Muscle layer of colon (tissue), 2 donors: ENCODE measurements around the gene HK1.

Experiments
- H3K27ac ChIP-seq: one replicate; pipeline ENCODE4 v1.7.0; 2013; ENCODE audit warnings: low read depth, mild to moderate bottlenecking, low read length, moderate library complexity
- H3K27me3 ChIP-seq, 2 donors: one replicate each; pipeline ENCODE4 v1.7.0; 2013; ENCODE audit warnings: low read length in 2 of 2, mild to moderate bottlenecking in 2 of 2; ENCODE audit not compliant: insufficient read depth in 2 of 2, control insufficient read depth in 1 of 2
- H3K36me3 ChIP-seq: one replicate; pipeline ENCODE4 v1.7.0; 2013; ENCODE audit warnings: mild to moderate bottlenecking, low read length; ENCODE audit not compliant: insufficient read depth
- H3K4me1 ChIP-seq: one replicate; pipeline ENCODE4 v1.7.0; 2013; ENCODE audit warnings: mild to moderate bottlenecking, low read length; ENCODE audit not compliant: insufficient read depth
- H3K4me3 ChIP-seq, 2 donors: one replicate each; pipeline ENCODE4 v1.7.0; 2013; ENCODE audit warnings: low read length in 2 of 2, low read depth in 1 of 2, mild to moderate bottlenecking in 1 of 2, moderate library complexity in 1 of 2
- H3K9ac ChIP-seq: one replicate; pipeline ENCODE4 v1.7.0; 2013; ENCODE audit warnings: low read length
- H3K9me3 ChIP-seq: one replicate; pipeline ENCODE4 v1.7.0; 2013; ENCODE audit warnings: mild to moderate bottlenecking, low read length
- donor health status: abdominal sarcoma.
- donor health status: Adenocarcinoma of cecum.

The HK1 gene

DNA sequence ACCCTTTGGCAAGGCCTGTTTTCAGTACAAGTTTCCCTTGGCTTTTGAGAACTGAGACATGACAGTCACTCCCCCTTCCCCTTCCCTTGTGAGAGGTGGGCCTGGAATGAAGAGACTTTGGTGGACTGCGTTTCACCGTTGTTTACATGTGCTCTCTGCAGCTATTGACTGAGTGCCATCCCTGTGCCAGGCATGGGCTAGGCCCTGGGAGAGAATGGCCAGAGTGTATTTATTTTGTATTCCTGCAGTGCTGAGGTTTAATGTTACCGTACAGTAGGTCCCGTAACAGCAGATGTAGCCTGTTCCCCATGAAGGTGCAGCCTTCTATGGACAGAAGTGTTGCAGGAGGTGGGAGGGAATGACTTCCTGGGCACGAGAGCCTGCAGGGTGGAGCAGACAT, 88.4 kb downstream of the HK1 start:
- peaks cover 54% of the 10 kb centered on the region for H3K36me3 ChIP-seq
- H3K9ac ChIP-seq, result no peak overlapping the region
- peaks cover 10% of the 10 kb centered on the region for H3K4me1 ChIP-seq
- H3K27ac ChIP-seq, result no peak overlapping the region
- no peaks in the 10 kb centered on the region for H3K9me3 ChIP-seq
- H3K4me3 ChIP-seq, result no peak overlapping the region
- no peaks in the 10 kb centered on the region for H3K27me3 ChIP-seq

DNA sequence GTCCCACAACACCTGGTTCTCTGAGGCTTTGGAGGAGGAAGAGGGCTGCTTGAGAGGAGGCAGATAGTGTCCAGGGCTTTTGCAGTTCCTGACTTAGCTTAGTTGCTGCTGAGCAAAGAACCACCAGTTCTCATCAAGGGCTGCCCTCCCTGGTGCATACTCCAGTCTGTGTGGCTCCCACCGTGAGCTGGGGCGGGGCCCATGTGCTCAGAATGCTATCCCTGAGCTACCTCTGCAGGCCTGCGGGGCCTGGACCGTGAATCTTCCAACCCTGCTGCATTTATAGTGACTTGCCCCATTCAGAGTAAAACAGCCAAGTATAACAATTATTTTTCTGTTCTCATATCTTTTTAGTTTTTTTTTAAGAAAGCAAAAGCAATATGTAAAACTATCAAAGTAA, 89.2 kb downstream of the HK1 start:
- no peaks in the 10 kb centered on the region for H3K27me3 ChIP-seq
- no peak overlapping the region for H3K27ac ChIP-seq
- no peak overlapping the region for H3K4me3 ChIP-seq
- H3K4me1 ChIP-seq, result peaks cover 8% of the 10 kb centered on the region
- H3K9me3 ChIP-seq, result no peaks in the 10 kb centered on the region
- H3K36me3 ChIP-seq, result peaks cover 54% of the 10 kb centered on the region
- H3K9ac ChIP-seq, result no peak overlapping the region

- peaks cover 24% of the 10 kb centered on the region for H3K36me3 ChIP-seq
- H3K4me3 ChIP-seq, result no peak overlapping the region
- no peak overlapping the region for H3K9ac ChIP-seq
- no peak overlapping the region for H3K27ac ChIP-seq
- peaks cover 18% of the 10 kb centered on the region for H3K4me1 ChIP-seq
- no peaks in the 10 kb centered on the region for H3K27me3 ChIP-seq
- H3K9me3 ChIP-seq, result no peaks in the 10 kb centered on the region
Observed at GRCh38 chr10:69372126-69372980, 94.1 kb downstream of the HK1 start.

DNA sequence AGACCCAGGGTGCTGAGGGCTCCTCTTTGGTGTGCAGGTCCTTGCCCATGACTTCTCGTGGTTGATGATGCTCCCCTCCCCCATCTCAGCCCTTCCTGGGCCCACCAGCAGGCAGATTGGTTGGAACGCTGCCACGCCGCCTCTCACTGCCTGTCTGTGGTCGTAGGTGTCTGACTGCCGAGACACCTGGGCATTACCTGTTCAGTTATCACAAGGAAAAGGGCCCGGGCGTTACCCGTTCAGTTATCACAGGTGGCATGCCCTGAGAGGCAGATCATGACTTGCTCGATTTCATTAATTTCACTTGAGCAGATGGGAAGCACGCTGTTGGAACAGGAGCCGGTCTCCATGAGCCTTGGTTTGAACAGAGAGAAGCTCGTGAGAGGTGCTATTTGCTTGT, 95.9 kb downstream of the HK1 start:
- no peaks in the 10 kb centered on the region for H3K27me3 ChIP-seq
- no peak overlapping the region for H3K27ac ChIP-seq
- H3K36me3 ChIP-seq, result peaks cover 20% of the 10 kb centered on the region
- no peak overlapping the region for H3K9ac ChIP-seq
- no peaks in the 10 kb centered on the region for H3K9me3 ChIP-seq
- H3K4me1 ChIP-seq, result peaks cover 26% of the 10 kb centered on the region
- no peak overlapping the region for H3K4me3 ChIP-seq

GRCh38 chr10:69374931-69375306, 96.6 kb downstream of the HK1 start:
- Histone ChIP-seq H3K27me3 (no peaks in the 10 kb centered on the region), H3K27ac (peak overlapping the region; percentile 59), H3K36me3 (peaks cover 20% of the 10 kb centered on the region), H3K9me3 (no peaks in the 10 kb centered on the region), H3K4me3 (peak overlapping the region in 1 of 2 donors; percentile 36), H3K4me1 (peaks cover 26% of the 10 kb centered on the region), H3K9ac (no peak overlapping the region)

DNA sequence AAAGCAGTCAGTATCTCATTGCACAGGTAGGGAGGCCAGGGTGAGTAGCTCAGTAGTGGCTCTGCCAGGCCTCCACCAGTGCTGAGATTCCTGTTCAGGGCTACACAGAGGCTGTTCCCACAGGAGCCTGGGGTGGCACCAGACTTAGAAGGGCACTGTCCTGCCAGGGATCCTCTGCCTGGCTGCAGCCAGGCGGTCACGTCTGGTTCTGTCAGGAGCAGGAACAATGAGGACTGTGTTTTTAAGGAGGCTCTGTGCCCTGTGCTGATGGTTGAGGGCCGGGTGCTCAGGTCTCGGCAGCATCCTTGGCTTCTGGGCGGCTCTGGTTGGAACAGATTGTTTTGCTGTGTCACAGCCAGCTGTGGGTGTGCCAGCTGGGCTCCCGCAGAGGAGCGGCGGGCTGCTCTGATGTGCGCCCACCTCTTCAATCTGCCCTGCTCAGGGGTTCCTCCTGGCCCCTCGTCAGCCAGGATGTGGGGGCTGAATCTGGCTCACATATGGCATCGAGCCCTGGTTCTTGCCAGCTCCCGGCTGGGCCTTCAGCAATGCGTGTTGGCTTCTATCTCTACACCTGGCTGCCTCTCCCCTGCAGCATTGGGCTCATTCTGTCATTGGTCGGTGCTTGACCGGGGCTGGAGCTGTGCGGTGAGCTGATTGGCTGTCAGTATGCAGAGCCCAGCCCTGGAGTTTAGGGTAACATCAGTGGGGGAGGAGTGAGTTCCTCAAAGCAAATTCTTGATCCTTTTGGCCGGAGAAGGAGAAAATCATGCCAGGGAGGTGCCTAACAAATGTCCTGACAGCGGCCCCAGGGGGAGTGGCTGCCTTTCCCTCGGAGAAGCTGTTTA, 97.2 kb downstream of the HK1 start:
- H3K27ac ChIP-seq, result peak overlapping the region; percentile 59
- H3K36me3 ChIP-seq, result peaks cover 20% of the 10 kb centered on the region
- H3K9ac ChIP-seq, result no peak overlapping the region
- H3K4me1 ChIP-seq, result peaks cover 26% of the 10 kb centered on the region
- H3K4me3 ChIP-seq, result peak overlapping the region in 1 of 2 donors; percentile 36
- H3K9me3 ChIP-seq, result no peaks in the 10 kb centered on the region
- H3K27me3 ChIP-seq, result no peaks in the 10 kb centered on the region

DNA sequence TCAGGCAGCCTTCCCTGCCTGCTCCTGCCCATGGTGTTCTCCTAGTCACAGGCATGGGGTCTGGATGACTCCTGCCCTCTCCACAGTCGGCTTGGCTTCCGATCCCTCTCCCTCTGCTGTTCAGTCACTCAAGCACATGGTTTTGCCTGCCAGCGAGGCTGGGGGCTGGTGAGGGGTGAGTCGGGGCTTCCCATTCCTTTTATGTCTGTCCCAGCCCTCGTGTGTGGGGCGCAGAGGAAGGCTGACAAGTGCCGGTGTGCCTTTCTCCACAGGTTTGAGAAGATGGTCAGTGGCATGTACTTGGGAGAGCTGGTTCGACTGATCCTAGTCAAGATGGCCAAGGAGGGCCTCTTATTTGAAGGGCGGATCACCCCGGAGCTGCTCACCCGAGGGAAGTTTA, 98.4 kb downstream of the HK1 start:
- no peaks in the 10 kb centered on the region for H3K27me3 ChIP-seq
- no peak overlapping the region for H3K9ac ChIP-seq
- peaks cover 19% of the 10 kb centered on the region for H3K36me3 ChIP-seq
- peaks cover 26% of the 10 kb centered on the region for H3K4me1 ChIP-seq
- H3K4me3 ChIP-seq, result no peak overlapping the region
- H3K27ac ChIP-seq, result no peak overlapping the region
- no peaks in the 10 kb centered on the region for H3K9me3 ChIP-seq

- Histone ChIP-seq H3K27ac (peak overlapping the region; percentile 63), H3K4me1 (peaks cover 26% of the 10 kb centered on the region), H3K36me3 (peaks cover 19% of the 10 kb centered on the region), H3K9ac (no peak overlapping the region), H3K4me3 (no peak overlapping the region), H3K27me3 (no peaks in the 10 kb centered on the region), H3K9me3 (no peaks in the 10 kb centered on the region)
Observed at GRCh38 chr10:69377191-69377590, 98.9 kb downstream of the HK1 start.

DNA sequence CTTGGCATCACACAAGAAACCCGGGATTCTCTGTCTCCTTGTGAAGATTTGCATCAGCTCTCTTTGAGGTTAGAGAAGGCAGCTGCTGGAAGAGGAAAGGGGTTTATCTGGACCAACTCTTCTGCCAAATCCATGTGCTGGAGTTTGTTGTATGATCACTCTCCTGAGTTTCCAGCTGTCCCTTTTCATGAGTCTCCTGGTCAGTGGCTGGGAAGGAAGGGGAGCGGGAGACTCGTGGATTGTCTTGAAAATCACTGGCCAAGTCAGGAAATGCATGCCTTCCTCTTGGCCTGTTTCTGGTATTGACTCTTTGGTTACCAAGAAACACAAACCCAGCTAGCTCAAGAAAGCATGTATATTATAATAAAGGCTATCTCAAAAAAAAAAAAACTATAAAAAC, 99.6 kb downstream of the HK1 start:
- no peak overlapping the region for H3K9ac ChIP-seq
- peak overlapping the region; percentile 63 for H3K27ac ChIP-seq

GRCh38 chr10:69379800-69380199, 101.5 kb downstream of the HK1 start:
- Histone ChIP-seq H3K27me3 (no peaks in the 10 kb centered on the region), H3K36me3 (peaks cover 45% of the 10 kb centered on the region), H3K4me3 (no peak overlapping the region), H3K9ac (no peak overlapping the region), H3K27ac (no peak overlapping the region), H3K9me3 (no peaks in the 10 kb centered on the region), H3K4me1 (peaks cover 27% of the 10 kb centered on the region)

More for the DNA sequence above, 99.6 kb downstream of the HK1 start:
- peaks cover 26% of the 10 kb centered on the region for H3K36me3 ChIP-seq
- peaks cover 26% of the 10 kb centered on the region for H3K4me1 ChIP-seq
- H3K9me3 ChIP-seq, result no peaks in the 10 kb centered on the region
- no peaks in the 10 kb centered on the region for H3K27me3 ChIP-seq
- H3K4me3 ChIP-seq, result no peak overlapping the region

GRCh38 chr10:69382382-69383117, 104.3 kb downstream of the HK1 start:
- H3K36me3 ChIP-seq, result peaks cover 64% of the 10 kb centered on the region

More at GRCh38 chr10:69382382-69383117, 104.3 kb downstream of the HK1 start:
- peaks cover 12% of the 10 kb centered on the region for H3K4me1 ChIP-seq
- no peaks in the 10 kb centered on the region for H3K27me3 ChIP-seq
- H3K9me3 ChIP-seq, result no peaks in the 10 kb centered on the region
- no peak overlapping the region for H3K9ac ChIP-seq
- H3K27ac ChIP-seq, result no peak overlapping the region
- H3K4me3 ChIP-seq, result no peak overlapping the region
